Breast epithelium (tissue), 4 donors: Measurements from ENCODE around the gene BRD7. TPM values are rescaled to one million over a fixed set of nuclear protein-coding genes. Genes with fewer than 3 reads are reported as not detected.

ENCODE experiments used
- DNase-seq, 2 donors: peaks; one replicate each; pipeline ENCODE4 v3.0.0-alpha.2; 2019; ENCODE audit warnings: low spot score in 2 of 2
- H3K27ac ChIP-seq, 2 donors: fragments of 200-600 bp; sonication (generic) in 1 of 2; one replicate each; pipeline ENCODE4 v1.5.1; 2016 to 2019; ENCODE audit warnings: mild to moderate bottlenecking in 1 of 2
- H3K27me3 ChIP-seq, 2 donors: fragments of 200-600 bp; sonication (generic) in 1 of 2; one replicate each; pipeline versions ENCODE4 v1.5.1 to v1.6.0; 2017 to 2019; ENCODE audit warnings: control low read depth in 1 of 2, mild to moderate bottlenecking in 1 of 2
- H3K36me3 ChIP-seq: fragments of 200-600 bp; one replicate; pipeline ENCODE4 v1.5.1; 2019
- H3K4me1 ChIP-seq, 2 donors: fragments of 200-600 bp; sonication (generic); one replicate each; pipeline ENCODE4 v1.5.1; 2016 to 2019; ENCODE audit warnings: control low read depth in 1 of 2
- H3K4me3 ChIP-seq, 3 donors: fragments of 200-600 bp; sonication (generic); 1 replicate in 2 of 3; 2 replicates in 1 of 3; pipeline ENCODE4 v1.5.1; 2016 to 2019; ENCODE audit warnings: mild to moderate bottlenecking in 3 of 3, moderate library complexity in 2 of 3
- H3K9me3 ChIP-seq, 2 donors: fragments of 200-600 bp; sonication (generic) in 1 of 2; one replicate each; pipeline ENCODE4 v1.5.1; 2016 to 2019; ENCODE audit warnings: control low read depth in 1 of 2
- CTCF ChIP-seq, 3 donors: fragments of 450-650 bp; IDR thresholded peaks; one replicate each; pipeline ENCODE4 v1.5.1; 2016 to 2017; ENCODE audit warnings: antibody characterized with exemption in 3 of 3, mild to moderate bottlenecking in 3 of 3, moderate library complexity in 3 of 3
- POLR2A ChIP-seq: fragments of 450-650 bp; IDR thresholded peaks from one replicate; pipeline ENCODE4 v1.6.1; 2016; ENCODE audit warnings: antibody characterized with exemption, mild to moderate bottlenecking, moderate library complexity
- POLR2AphosphoS5 ChIP-seq, 3 donors: sonication (generic); formaldehyde crosslinking; IDR thresholded peaks; one replicate each; pipeline ENCODE4 v1.6.1; 2017; ENCODE audit warnings: antibody characterized with exemption in 3 of 3
- intact Hi-C: fragments of 100-400 bp; cut with DNase I; formaldehyde crosslinking; loops from one replicate; pipeline ENCODE4 v1.15.1; 2023; ENCODE audit warnings: low total_unique reads
- total RNA-seq, 3 donors: library from RNA; depleted of rRNA; stranded (reverse); fragments of >200 nt; gene quantifications; one replicate each; pipeline ENCODE4 v1.1.0, GENCODE V29; 2016

Gene BRD7
- total RNA-seq, 3 donors from 2014 or later = 42.0 to 53.9 (median 43.0) TPM

DNA sequence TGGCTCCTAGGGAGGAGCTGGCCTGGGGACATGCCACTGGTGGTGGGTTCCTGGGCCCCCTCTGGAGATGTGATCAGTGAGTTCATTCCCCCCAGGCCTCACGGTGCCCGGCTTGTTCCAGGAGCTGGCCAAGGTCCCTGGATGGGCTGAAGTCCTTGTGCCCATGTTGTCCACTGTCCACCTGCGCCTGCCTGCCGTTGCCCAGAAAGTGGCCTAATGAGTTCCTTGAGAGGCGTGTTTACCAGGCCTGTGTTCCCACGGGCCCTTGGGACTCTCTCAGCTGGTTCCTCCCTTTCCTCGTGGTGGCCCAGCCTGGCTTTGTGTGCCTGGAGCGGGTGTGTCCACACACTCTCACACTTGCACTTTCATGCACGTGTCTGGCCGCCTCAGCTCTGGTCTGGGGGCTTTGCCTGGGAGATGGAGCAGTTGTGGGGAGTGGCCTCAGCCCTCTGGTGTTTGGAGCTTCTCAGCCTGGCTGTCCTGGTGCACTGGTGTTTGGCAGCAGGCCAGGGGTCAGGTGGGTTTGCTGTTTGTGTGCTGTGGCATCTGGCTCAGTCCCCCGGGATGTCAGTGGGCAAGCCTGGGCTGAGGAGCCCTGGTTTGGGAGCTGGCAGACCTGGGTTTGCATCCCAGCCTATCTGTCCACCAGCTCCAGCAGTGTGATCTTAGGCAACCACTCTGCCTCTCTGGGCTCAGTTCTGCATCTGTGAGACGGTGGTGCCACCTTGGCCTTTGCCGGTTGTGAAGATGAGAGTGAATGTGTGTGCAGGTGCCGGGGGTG, 84.5 kb downstream of the BRD7 start:
- Histone ChIP-seq H3K36me3 (no peaks in the 10 kb centered on the region), H3K9me3 (no peaks in the 10 kb centered on the region), H3K27me3 (no peaks in the 10 kb centered on the region), H3K4me1 (no peaks in the 10 kb centered on the region), H3K4me3 (no peak overlapping the region), H3K27ac (no peak overlapping the region)
- intact Hi-C loops = no loop called here
- DNase-seq = no peak
- no peak for TF ChIP-seq POLR2A
- no peak for TF ChIP-seq POLR2AphosphoS5 (IDR thresholded peaks at IDR 0.05)
- TF ChIP-seq CTCF (IDR thresholded peaks at IDR 0.05) = no peak

DNA sequence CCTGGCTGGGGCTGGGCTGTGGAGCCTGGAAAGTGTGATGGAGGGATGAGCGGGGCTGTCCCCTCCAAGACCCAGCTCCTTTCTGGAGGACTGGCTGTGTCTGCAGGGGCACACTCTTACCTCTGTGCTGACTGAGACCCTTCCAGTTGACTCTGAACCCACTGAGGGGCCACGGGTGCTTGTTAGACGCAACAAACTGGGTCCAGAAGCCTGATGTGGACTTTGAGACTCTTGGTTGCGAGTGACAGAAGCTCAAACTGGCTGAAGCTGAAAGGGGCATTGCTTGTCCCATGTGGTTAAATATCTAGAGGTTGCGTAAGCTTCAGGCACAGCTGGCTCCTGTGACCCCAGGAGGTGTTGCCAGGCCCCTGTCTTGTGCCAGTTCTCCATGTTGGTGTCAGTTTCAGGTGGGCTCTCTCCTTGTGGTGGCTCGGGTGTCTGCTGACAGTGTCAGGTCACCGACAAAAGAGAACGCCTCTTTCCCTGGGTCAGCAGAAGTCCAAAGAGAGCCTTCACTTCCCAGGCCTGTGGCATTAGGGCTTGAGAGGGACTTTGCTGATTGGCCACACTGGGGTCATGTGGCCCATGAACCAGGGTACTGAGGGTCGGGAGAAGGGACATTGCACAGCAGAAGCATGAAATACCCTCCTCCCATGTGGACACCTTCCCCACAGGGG, 85.7 kb downstream of the BRD7 start:
- no peak for DNase-seq
- H3K9me3 ChIP-seq = no peaks in the 10 kb centered on the region
- TF ChIP-seq POLR2AphosphoS5 (IDR thresholded peaks at IDR 0.05) (no peak), POLR2A (no peak), CTCF (IDR thresholded peaks at IDR 0.05) (no peak)
- H3K4me1 ChIP-seq = no peaks in the 10 kb centered on the region
- H3K27me3 ChIP-seq = no peaks in the 10 kb centered on the region
- no peak overlapping the region for H3K27ac ChIP-seq
- intact Hi-C loops = no loop called here
- H3K4me3 ChIP-seq = no peak overlapping the region
- H3K36me3 ChIP-seq = no peaks in the 10 kb centered on the region

DNA sequence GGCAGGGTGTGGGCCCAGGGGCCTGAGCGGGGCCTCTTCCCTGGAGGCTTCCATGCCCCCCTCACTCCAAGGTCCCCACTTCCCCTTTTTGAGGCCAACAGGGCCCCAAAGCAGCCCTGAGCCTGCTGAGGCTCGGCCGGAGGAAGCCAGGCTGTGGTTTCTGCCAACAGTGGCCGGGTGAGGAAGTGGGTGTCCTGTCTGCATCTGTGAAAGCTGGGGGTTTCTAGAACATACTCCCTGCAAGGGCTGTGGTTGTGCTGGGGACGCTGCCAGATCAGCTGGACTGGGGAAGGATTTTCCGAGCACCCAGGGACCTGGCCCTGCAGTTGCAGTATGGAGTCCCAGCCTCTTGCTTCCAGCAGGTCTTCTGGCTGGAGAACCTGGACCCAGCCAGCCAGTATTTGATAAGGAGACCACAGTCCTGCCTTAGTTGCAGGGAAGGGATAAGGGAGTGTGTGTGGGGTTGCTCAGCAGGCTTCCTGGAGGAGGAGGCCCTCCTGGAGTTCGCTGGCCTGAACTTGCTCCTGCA, 86.7 kb downstream of the BRD7 start:
- Histone ChIP-seq H3K27ac (no peak overlapping the region), H3K27me3 (no peaks in the 10 kb centered on the region), H3K4me3 (no peak overlapping the region), H3K36me3 (no peaks in the 10 kb centered on the region), H3K4me1 (no peaks in the 10 kb centered on the region), H3K9me3 (no peaks in the 10 kb centered on the region)
- no peak for TF ChIP-seq POLR2A
- no peak for TF ChIP-seq CTCF (IDR thresholded peaks at IDR 0.05)
- TF ChIP-seq POLR2AphosphoS5 (IDR thresholded peaks at IDR 0.05) = peak in 1 of 3 donors; percentile 40
- DNase-seq = peak in 1 of 2 donors; percentile 35
- intact Hi-C loops = no loop called here

GRCh38 chr16:50281391-50282009, 87.3 kb downstream of the BRD7 start:
- TF ChIP-seq POLR2AphosphoS5 (IDR thresholded peaks at IDR 0.05) (no peak), CTCF (IDR thresholded peaks at IDR 0.05) (no peak), POLR2A (no peak)
- intact Hi-C loops = no loop called here
- no peaks in the 10 kb centered on the region for H3K4me1 ChIP-seq
- no peaks in the 10 kb centered on the region for H3K36me3 ChIP-seq
- H3K27me3 ChIP-seq = no peaks in the 10 kb centered on the region
- no peaks in the 10 kb centered on the region for H3K9me3 ChIP-seq
- H3K4me3 ChIP-seq = no peak overlapping the region
- no peak for DNase-seq
- H3K27ac ChIP-seq = no peak overlapping the region

- H3K4me3 ChIP-seq = no peak overlapping the region
- H3K9me3 ChIP-seq = no peaks in the 10 kb centered on the region
- H3K27me3 ChIP-seq = no peaks in the 10 kb centered on the region
- H3K27ac ChIP-seq = no peak overlapping the region
- intact Hi-C loops = no loop called here
- H3K36me3 ChIP-seq = no peaks in the 10 kb centered on the region
- DNase-seq = no peak
- no peaks in the 10 kb centered on the region for H3K4me1 ChIP-seq
- no peak for TF ChIP-seq POLR2A
- TF ChIP-seq CTCF (IDR thresholded peaks at IDR 0.05) = no peak
- TF ChIP-seq POLR2AphosphoS5 (IDR thresholded peaks at IDR 0.05) = no peak
These were observed 87.9 kb downstream of the BRD7 start for GRCh38 chr16:50280932-50281331.
